GM19372 (cell line): ENCODE results near the gene TMEM221.
A peak's percentile ranks its signal among the peaks of the same experiment; 100 is the strongest.

ENCODE experiments used
- ATAC-seq: cut with Tn5 transposase; IDR thresholded peaks from one replicate; pipeline ENCODE4 v1.9.1; 2021; ENCODE audit warnings: mild to moderate bottlenecking, low read depth, moderate library complexity; ENCODE audit not compliant: unreplicated experiment

The TMEM221 gene

GRCh38 chr19:17406887-17407196 is 41.6 kb downstream of the TMEM221 start:
- no peak for ATAC-seq

GRCh38 chr19:17406046-17406886 is 42.2 kb downstream of the TMEM221 start:
- no peak for ATAC-seq

DNA sequence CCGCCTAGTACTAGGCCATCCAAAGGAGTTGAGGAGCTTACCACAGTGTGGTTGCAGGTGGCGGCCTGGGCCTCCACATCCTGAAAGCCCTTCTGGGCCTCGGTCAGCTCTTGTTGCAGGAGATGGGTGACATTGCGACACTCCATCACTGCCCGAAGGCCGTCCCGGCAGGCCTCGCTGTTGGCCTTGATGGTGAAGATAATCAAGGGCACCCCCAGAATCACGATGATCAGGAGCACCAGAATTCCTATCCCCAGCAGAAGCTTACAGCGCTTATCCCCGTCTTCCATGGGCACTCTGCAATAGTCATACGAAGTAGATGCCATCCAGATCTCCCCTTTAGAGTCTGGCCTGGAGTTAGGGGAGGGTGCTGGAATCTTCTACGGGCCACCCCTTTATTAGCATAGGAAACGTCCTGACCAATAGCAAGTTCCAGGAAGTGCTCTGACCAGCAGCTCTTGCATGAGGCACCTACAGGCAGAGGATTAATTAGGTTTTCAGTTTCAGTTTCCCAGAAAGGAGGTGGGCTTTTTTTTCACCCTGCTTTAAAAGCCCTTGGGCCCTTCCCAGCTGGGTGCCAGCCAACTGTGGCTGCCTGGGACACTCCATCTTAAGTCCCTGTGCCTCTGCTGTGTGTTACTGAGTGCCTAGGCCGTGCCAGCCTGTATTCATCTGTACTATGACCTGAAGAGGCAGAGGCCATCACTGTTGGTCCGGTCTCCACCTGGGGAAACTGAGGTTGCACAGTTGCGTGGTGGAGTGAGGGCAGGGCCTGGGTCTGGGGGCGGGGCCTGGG is 43.0 kb downstream of the TMEM221 start, which contains the start of gene BST2:
BST2 (minus strand) TSS at position 381 of the 796 bp plus-strand sequence; CDS start at position 326, 55 bp downstream.
- ATAC-seq: peak; percentile 83

DNA sequence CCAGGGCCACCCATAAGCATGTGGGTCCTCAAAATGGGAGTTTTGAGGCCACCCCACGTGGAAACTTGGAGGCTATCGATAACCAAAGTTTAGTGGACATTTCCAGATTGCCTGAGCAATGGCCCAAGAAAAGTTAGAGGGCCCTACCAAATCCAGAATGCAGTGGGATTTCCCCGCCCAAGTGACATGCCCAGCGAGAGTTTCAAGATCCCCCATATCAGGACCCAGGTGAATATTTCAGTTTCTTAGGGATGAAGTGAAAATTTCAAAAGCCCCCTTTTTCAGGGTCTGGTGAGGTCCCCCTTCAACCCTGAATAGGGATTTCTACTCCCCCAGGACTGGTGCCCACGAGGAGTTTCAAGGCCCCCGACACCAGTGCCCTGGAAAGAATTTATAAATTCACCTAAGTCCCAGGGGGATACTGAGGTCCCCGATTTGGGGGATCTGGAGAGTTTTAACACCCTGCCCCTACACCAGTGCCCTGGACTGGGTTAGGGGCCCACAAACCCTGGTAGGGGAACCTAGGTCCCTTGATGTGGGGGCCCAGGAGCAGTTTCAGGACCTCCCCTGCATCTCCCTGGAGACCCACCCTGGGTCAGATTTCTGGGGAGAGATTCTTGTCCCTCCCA is 43.7 kb downstream of the TMEM221 start:
- no peak for ATAC-seq

- ATAC-seq: no peak
Measured at GRCh38 chr19:17404015-17404414, 44.5 kb downstream of the TMEM221 start.

DNA sequence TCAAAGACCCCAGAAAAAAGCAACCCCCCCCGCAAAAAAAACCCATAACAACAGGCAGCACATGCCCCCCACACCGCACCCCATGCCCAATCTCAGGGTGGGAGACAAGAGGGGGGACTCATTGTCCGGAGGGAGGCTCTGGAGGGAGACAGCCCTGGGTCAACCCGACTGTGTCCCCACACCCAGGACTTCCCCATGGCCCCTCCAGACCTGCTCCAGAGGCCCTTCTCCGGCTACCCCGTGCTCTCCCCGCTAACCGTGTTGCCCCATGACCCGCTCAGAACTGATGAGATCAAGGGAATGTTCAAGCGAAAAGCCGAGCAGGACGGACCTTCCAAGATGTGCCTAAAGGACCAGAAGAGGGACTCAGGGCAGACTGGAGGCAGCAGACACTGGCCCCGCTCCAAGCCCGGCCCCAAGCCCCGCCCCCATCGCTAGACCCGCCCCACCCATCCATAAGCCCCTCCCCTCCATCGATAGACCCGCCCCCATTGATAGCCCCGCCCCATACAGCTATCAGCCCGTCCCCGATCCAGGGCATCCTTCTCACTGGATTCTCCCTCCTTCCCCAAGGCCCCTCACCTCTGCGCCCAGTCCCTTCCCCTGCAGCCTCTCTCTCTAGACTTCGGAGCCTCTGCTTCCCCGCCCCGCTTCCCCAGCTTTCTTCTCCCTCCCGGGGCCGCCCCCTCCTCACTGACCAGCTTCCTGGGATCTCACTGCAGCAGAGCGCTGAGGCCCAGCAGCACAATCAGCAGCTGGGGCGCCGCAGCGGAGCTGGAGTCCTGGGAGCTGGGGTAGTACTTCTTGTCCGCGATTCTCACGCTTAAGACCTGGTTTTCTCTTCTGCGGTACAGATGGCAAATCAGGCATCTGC is 45.2 kb downstream of the TMEM221 start:
- ATAC-seq: no peak

DNA sequence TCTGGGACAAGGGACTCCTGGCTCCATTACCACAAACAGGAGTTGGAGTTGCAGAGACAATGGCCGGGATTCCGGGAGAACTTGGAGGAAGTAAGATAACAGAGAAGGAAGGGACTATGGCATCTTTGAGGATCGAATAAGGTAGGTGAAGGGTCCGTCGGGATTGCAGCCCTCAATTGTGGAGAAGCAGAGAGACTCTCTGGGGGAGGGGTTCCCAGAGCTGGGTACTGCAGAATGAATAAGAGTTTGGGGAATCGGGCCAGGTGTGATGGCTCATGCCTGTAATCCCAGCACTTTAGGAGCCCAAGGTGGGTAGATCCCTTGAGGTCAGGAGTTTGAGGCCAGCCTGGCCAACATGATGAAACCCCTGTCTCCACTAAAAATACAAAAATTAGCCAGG is 46.8 kb downstream of the TMEM221 start:
- no peak for ATAC-seq

GRCh38 chr19:17398902-17399527 is 49.5 kb downstream of the TMEM221 start:
- no peak for ATAC-seq

- ATAC-seq: no peak
Measured at GRCh38 chr19:17394891-17395415, 53.5 kb downstream of the TMEM221 start.

- ATAC-seq: no peak
Measured at GRCh38 chr19:17393914-17394313, 54.6 kb downstream of the TMEM221 start, which contains the start of gene CCDC194. TSS of gene CCDC194 (minus strand) at chr19:17394196. CDS start at chr19:17394158, 38 bp downstream.

DNA sequence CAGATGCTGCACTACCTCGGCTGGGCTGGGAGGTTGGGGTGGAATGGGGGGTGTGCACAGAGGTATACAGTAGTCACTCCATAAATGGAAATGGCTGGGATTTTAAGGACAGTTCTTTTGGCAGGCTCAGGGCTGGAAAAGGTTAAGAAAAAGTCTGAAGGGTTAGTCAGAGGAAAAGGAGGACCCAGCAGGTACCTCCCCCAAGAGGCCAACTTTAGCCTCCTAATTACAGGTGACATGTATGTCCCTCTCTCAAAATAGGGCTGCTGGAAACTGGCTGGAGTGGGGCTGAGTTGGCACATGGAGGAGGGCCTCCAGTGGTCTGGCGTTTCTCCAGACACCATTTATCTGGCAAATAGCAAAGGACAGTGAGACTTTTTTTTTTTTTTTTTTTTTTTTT is 55.5 kb downstream of the TMEM221 start:
- no peak for ATAC-seq

- ATAC-seq: no peak
Measured at GRCh38 chr19:17391371-17392151, 56.9 kb downstream of the TMEM221 start.

GRCh38 chr19:17390665-17391370 is 57.6 kb downstream of the TMEM221 start:
- peak; percentile 88 for ATAC-seq

DNA sequence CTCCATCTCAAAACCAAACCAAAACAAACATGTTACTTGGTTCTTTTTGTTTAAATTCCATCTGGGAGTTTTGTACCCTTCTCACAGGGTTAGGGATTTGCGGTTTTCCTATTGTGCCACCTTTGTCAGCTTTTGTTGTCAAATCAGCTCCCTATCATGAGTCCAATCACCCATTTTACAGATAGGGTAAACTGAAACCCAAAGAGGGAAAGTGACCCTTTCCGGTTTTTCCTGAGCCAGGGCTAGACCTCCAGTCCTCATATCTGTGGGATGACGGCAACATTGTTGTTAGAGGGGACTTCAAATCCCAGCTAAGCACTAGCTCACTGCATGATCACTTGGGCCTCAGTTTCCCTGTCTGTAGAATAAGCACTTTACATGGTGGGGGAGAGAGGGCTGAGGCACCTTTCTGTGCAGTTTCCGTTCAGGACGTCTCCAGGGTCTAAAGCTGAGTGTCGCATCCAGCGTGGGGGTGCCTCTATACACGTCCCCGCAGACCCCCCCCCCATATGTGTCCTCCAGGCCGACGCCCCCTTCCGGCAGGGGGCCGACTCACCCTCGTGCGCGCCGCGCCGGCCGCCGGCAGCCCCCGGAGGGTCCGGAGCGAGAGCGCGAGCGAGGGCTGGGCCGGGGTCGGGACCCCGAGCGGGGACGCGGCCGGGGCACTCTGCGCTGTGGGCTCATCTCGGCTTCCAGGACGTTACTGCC is 58.4 kb downstream of the TMEM221 start:
- no peak for ATAC-seq

DNA sequence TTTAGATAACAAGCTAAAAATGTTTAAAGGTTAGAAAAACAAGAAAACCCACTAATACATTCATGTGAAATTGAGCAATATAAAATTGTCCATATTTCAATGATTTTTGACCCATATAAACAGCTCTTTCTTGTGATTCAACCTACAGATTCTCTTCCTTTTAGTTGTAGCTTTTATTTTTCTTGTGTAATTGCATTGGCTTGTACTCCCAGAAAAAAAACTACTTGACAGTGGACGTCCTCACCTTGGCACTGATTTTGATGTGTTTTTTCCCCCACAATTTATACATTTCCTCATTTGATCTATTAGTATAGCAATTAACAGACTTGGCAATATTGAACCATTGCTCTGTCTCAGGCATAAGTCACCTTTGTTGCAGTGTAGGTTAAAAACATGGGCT is 59.2 kb downstream of the TMEM221 start:
- ATAC-seq: no peak

DNA sequence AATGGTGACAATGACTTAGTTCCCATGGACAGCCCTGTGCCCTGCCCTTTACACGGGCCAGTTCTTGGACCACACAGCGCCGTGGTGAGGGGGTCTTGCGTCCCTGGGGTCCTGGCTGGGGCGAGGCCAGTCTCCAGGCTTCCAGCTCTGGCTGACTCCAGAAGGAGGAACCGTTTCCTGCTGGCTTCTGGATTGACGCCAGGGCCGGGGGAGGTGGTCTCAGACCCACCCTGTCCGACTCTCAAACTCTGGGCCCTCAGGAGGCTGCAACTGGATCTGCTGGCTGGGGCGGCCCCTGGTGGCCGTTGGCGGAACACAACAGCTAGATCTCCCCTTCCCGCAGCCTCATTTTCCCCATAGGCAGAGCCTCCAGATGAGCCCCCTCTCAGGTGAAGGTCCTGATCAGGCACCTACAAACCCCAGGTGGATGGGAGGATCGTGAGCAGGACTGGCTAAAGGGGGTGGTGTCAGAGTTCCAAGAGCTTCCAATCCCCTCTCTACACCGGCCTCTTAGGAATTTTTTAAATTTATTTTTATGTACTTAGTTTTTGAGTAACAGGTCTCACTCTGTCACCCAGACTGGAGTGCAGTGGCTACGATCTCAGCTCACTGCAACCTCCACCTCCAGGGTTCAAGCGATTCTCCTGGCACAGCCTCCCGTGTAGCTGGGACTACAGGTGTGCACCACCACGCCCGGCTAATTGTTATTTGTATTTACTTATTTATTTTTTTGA is 62.4 kb downstream of the TMEM221 start:
- ATAC-seq: no peak
